Dedifferentiated amniotic fluid mesenchymal stem cell (primary cell): ENCODE results near the gene ASZ1.

Experiments
- DNase-seq: peaks from one replicate; pipeline ENCODE4 v3.0.0-alpha.2; 2016; ENCODE audit errors: extremely low spot score

The ASZ1 gene

GRCh38 chr7:117401293-117402002 lies 25.8 kb downstream of the ASZ1 start:
- DNase-seq = no peak

GRCh38 chr7:117399820-117400422 lies 27.4 kb downstream of the ASZ1 start:
- DNase-seq = peak; percentile 24

- no peak for DNase-seq
These were observed 31.6 kb downstream of the ASZ1 start for GRCh38 chr7:117395743-117396142.

GRCh38 chr7:117393781-117394180 lies 33.5 kb downstream of the ASZ1 start:
- DNase-seq = no peak

GRCh38 chr7:117389871-117390270 lies 37.4 kb downstream of the ASZ1 start:
- DNase-seq = no peak

- DNase-seq = no peak
These were observed 41.1 kb downstream of the ASZ1 start for GRCh38 chr7:117386110-117386706.

- peak; percentile 32 for DNase-seq
These were observed 41.8 kb downstream of the ASZ1 start for GRCh38 chr7:117385363-117386109.

GRCh38 chr7:117384688-117385362 lies 42.5 kb downstream of the ASZ1 start:
- no peak for DNase-seq

GRCh38 chr7:117383483-117384189 lies 43.7 kb downstream of the ASZ1 start:
- no peak for DNase-seq

GRCh38 chr7:117383046-117383445 lies 44.2 kb downstream of the ASZ1 start:
- DNase-seq = no peak

- no peak for DNase-seq
These were observed 45.9 kb downstream of the ASZ1 start for GRCh38 chr7:117381362-117381761.

- no peak for DNase-seq
These were observed 51.9 kb downstream of the ASZ1 start for GRCh38 chr7:117375380-117375779.

GRCh38 chr7:117372073-117372472 lies 55.2 kb downstream of the ASZ1 start:
- no peak for DNase-seq

- no peak for DNase-seq
These were observed 62.8 kb downstream of the ASZ1 start for GRCh38 chr7:117364339-117365080.

GRCh38 chr7:117362294-117362888 lies 64.9 kb downstream of the ASZ1 start:
- no peak for DNase-seq

- DNase-seq = no peak
These were observed 77.3 kb downstream of the ASZ1 start for GRCh38 chr7:117350027-117350426.

- no peak for DNase-seq
These were observed 77.7 kb downstream of the ASZ1 start for GRCh38 chr7:117349570-117349969.

GRCh38 chr7:117347962-117348672 lies 79.2 kb downstream of the ASZ1 start:
- DNase-seq = no peak

- DNase-seq = no peak
These were observed 79.8 kb downstream of the ASZ1 start for GRCh38 chr7:117347480-117347879.

GRCh38 chr7:117346161-117346560 lies 81.1 kb downstream of the ASZ1 start:
- DNase-seq = no peak
